Testis (tissue), 2 donors: ENCODE data around the gene SPCS1.

Experiments
- CTCF ChIP-seq, 3 experiments: fragments of 450-650 bp in 2 of 3; fragments of 200-600 bp in 1 of 3; sonication (generic) in 1 of 3; IDR thresholded peaks; one replicate each; pipeline ENCODE4 v1.5.1; 2016 to 2019; ENCODE audit warnings: antibody characterized with exemption in 3 of 3, mild to moderate bottlenecking in 2 of 3, moderate library complexity in 1 of 3
- POLR2A ChIP-seq: fragments of 450-650 bp; IDR thresholded peaks from one replicate; pipeline ENCODE4 v1.6.1; 2017; ENCODE audit warnings: antibody characterized with exemption, mild to moderate bottlenecking, moderate library complexity

GRCh38 chr3:52679199-52679538 is 26.7 kb upstream of the SPCS1 start:
- no peak for TF ChIP-seq CTCF (IDR thresholded peaks at IDR 0.05)
- TF ChIP-seq POLR2A: no peak
